HepG2 (cell line): ENCODE measurements around the gene NDOR1. TPM values are rescaled to one million over a fixed set of nuclear protein-coding genes. Genes with fewer than 3 reads are reported as not detected.
A peak's percentile ranks its signal among the peaks of the same experiment; 100 is the strongest.

ENCODE experiments used
- ATAC-seq: fragments of 200-7000 bp; cut with Tn5 transposase; 3 replicates; pipeline ENCODE4 v1.9.1; 2020; ENCODE audit warnings: mild to moderate bottlenecking, moderate library complexity
- BruUV-seq: library from RNA; stranded (reverse); fragments of 400-500 nt; replicated peaks from 2 replicates; lab custom pipeline; 2021; lab: Mats Ljungman, UMichigan
- CTCF ChIA-PET: fragments of 300-600 bp; formaldehyde crosslinking; extraction: SDS; loops from one replicate; lab custom pipeline; 2021; ENCODE audit warnings: low total read pairs, inconsistent platforms, low intra/inter-chr PET ratio; lab: Yijun Ruan, JAX
- POLR2A ChIA-PET: fragments of 350-600 bp; sonication (Branson Sonifier 250); formaldehyde crosslinking; loops from one replicate; lab custom pipeline; 2020; ENCODE audit warnings: antibody characterized with exemption, inconsistent platforms; lab: Yijun Ruan, JAX
- DNase-seq: peaks from one replicate; pipeline ENCODE4 v3.0.0-alpha.2; 2015; ENCODE audit warnings: low spot score
- FAIRE-seq: peaks from 3 replicates; lab custom pipeline; 2011; peaks lifted over from hg19 to GRCh38; lab: Jason Lieb, UNC
- H2AFZ ChIP-seq: one replicate; pipeline ENCODE4 v1.6.1; 2011; ENCODE audit warnings: low read length, inconsistent platforms
- H3K27ac ChIP-seq: fragments of 300-600 bp; 3 replicates; pipeline ENCODE4 v1.8.0; 2011; ENCODE audit warnings: mixed run types, mild to moderate bottlenecking, mixed read lengths, low read length, inconsistent platforms; ENCODE audit not compliant: insufficient read depth; ENCODE audit errors: extremely low read length
- H3K27me3 ChIP-seq, 2 experiments: fragments of 200-600 bp in 1 of 2; 2 replicates in 1 of 2; 3 replicates in 1 of 2; pipeline versions ENCODE4 v1.6.0 to v1.8.0; 2011; ENCODE audit warnings: low read length in 2 of 2, mild to moderate bottlenecking in 2 of 2, moderate library complexity in 2 of 2, inconsistent platforms in 1 of 2; ENCODE audit not compliant: insufficient read depth in 2 of 2, control insufficient read depth in 1 of 2
- H3K36me3 ChIP-seq, 2 experiments: fragments of 200-600 bp in 1 of 2; replicated peaks in 1 of 2; 2 replicates in 1 of 2; 3 replicates in 1 of 2; pipeline versions ENCODE4 v1.5.1 to v1.8.0; 2011; ENCODE audit warnings: low read length in 2 of 2, inconsistent platforms in 1 of 2; ENCODE audit not compliant: insufficient read depth in 2 of 2, control insufficient read depth in 1 of 2
- H3K4me1 ChIP-seq: 2 replicates; pipeline ENCODE4 v1.5.1; 2012; ENCODE audit warnings: low read length, inconsistent platforms; ENCODE audit not compliant: insufficient read depth
- H3K4me2 ChIP-seq: 2 replicates; pipeline ENCODE4 v1.6.0; 2011; ENCODE audit warnings: low read depth, low read length, inconsistent platforms
- H3K4me3 ChIP-seq, 3 experiments: fragments of 200-600 bp in 1 of 3; sonication (generic), shearing (Covaris generic) in 1 of 3; replicated peaks in 1 of 3; 2 replicates each; pipeline ENCODE4 v1.5.1; 2011 to 2016; ENCODE audit warnings: low read length in 3 of 3, inconsistent platforms in 2 of 3, low read depth in 2 of 3, mild to moderate bottlenecking in 2 of 3, control low read depth in 1 of 3, mixed read lengths in 1 of 3; ENCODE audit not compliant: insufficient read depth in 1 of 3
- H3K79me2 ChIP-seq: one replicate; pipeline ENCODE4 v1.6.1; 2011; ENCODE audit warnings: low read length, inconsistent platforms; ENCODE audit not compliant: insufficient read depth
- H3K9ac ChIP-seq: 2 replicates; pipeline ENCODE4 v1.6.0; 2011; ENCODE audit warnings: mild to moderate bottlenecking, low read depth, low read length, inconsistent platforms; ENCODE audit not compliant: insufficient read depth
- H3K9me3 ChIP-seq: 2 replicates; pipeline ENCODE4 v1.5.1; 2012; ENCODE audit warnings: mild to moderate bottlenecking, low read length
- H4K20me1 ChIP-seq: 2 replicates; pipeline ENCODE4 v1.6.0; 2011; ENCODE audit warnings: inconsistent platforms, mild to moderate bottlenecking, low read length, moderate library complexity; ENCODE audit not compliant: insufficient read depth
- AHR ChIP-seq: IDR thresholded peaks from 2 replicates; pipeline ENCODE4 v1.6.1; 2018; ENCODE audit warnings: missing genetic modification reagents, missing compliant biosample characterization
- ATF2 ChIP-seq: sonication (generic); formaldehyde crosslinking; IDR thresholded peaks from 2 replicates; pipeline ENCODE4 v1.4.0; 2020; ENCODE audit warnings: missing genetic modification reagents
- CAMTA2 ChIP-seq: sonication (generic); formaldehyde crosslinking; IDR thresholded peaks from 2 replicates; pipeline ENCODE4 v1.4.0; 2020; ENCODE audit warnings: mild to moderate bottlenecking, missing genetic modification reagents, borderline replicate concordance
- HOXA7 ChIP-seq: sonication (generic); formaldehyde crosslinking; IDR thresholded peaks from 2 replicates; pipeline ENCODE4 v1.8.1; 2022; ENCODE audit warnings: mild to moderate bottlenecking, missing genetic modification reagents, moderate library complexity
- KDM5A ChIP-seq: fragments of 200-600 bp; sonication (generic); IDR thresholded peaks from 2 replicates; pipeline ENCODE4 v1.7.0; 2018; ENCODE audit warnings: antibody characterized with exemption, mild to moderate bottlenecking, low read length, borderline replicate concordance
- KMT2B ChIP-seq: IDR thresholded peaks from 2 replicates; pipeline ENCODE4 v1.6.1; 2016; ENCODE audit warnings: missing genetic modification reagents, missing compliant biosample characterization
- PAWR ChIP-seq: sonication (generic); formaldehyde crosslinking; IDR thresholded peaks from 2 replicates; pipeline ENCODE4 v1.4.0; 2020; ENCODE audit warnings: missing genetic modification reagents, mild to moderate bottlenecking, borderline replicate concordance
- PHF20 ChIP-seq: sonication (generic); formaldehyde crosslinking; IDR thresholded peaks from 2 replicates; pipeline ENCODE4 v1.5.0; 2020; ENCODE audit warnings: mild to moderate bottlenecking, missing genetic modification reagents
- SRY ChIP-seq: sonication (generic); formaldehyde crosslinking; IDR thresholded peaks from 2 replicates; pipeline ENCODE4 v1.8.0; 2022; ENCODE audit warnings: mild to moderate bottlenecking, missing genetic modification reagents
- THAP7 ChIP-seq: sonication (generic); formaldehyde crosslinking; IDR thresholded peaks from 2 replicates; pipeline ENCODE4 v1.8.1; 2023; ENCODE audit warnings: mild to moderate bottlenecking, missing genetic modification reagents
- THAP8 ChIP-seq: sonication (generic); formaldehyde crosslinking; IDR thresholded peaks from 2 replicates; pipeline ENCODE4 v1.5.1; 2020; ENCODE audit warnings: missing genetic modification reagents, mild to moderate bottlenecking, borderline replicate concordance
- TOE1 ChIP-seq: sonication (generic); formaldehyde crosslinking; IDR thresholded peaks from 2 replicates; pipeline ENCODE4 v1.4.0; 2020; ENCODE audit warnings: mild to moderate bottlenecking, missing genetic modification reagents
- ZBTB8A ChIP-seq: sonication (generic); formaldehyde crosslinking; IDR thresholded peaks from 2 replicates; pipeline ENCODE4 v1.4.0; 2020; ENCODE audit warnings: mild to moderate bottlenecking, low read depth, missing genetic modification reagents, borderline replicate concordance
- ZC3H13 ChIP-seq: sonication (generic); formaldehyde crosslinking; IDR thresholded peaks from 2 replicates; pipeline ENCODE4 v1.8.1; 2023; ENCODE audit warnings: mild to moderate bottlenecking, missing genetic modification reagents, moderate library complexity
- ZNF20 ChIP-seq: sonication (generic); formaldehyde crosslinking; IDR thresholded peaks from 2 replicates; pipeline ENCODE4 v1.4.0; 2020; ENCODE audit warnings: mild to moderate bottlenecking, moderate library complexity, missing genetic modification reagents
- ZNF513 ChIP-seq: sonication (generic); formaldehyde crosslinking; conservative IDR thresholded peaks from 2 replicates; pipeline ENCODE4 v1.5.0; 2020; ENCODE audit warnings: missing genetic modification reagents
- ZNF572 ChIP-seq: sonication (generic); formaldehyde crosslinking; IDR thresholded peaks from 2 replicates; pipeline ENCODE4 v1.5.1; 2020; ENCODE audit warnings: mild to moderate bottlenecking, missing genetic modification reagents
- ZNF782 ChIP-seq: sonication (generic); formaldehyde crosslinking; IDR thresholded peaks from 2 replicates; pipeline ENCODE4 v1.4.0; 2020; ENCODE audit warnings: missing genetic modification reagents, mild to moderate bottlenecking, borderline replicate concordance
- ZNF891 ChIP-seq: sonication (generic); formaldehyde crosslinking; IDR thresholded peaks from 2 replicates; pipeline ENCODE4 v1.5.0; 2020; ENCODE audit warnings: mild to moderate bottlenecking, missing genetic modification reagents
- ZSCAN25 ChIP-seq: sonication (generic); formaldehyde crosslinking; IDR thresholded peaks from 2 replicates; pipeline ENCODE4 v1.8.0; 2022; ENCODE audit warnings: mild to moderate bottlenecking, missing genetic modification reagents
- WGBS: methylation state at CpG from one replicate; pipeline ENCODE4 v1.1.6; 2017; ENCODE audit warnings: low lambda C conversion rate; 5-methylcytosine and 5-hydroxymethylcytosine counted together
- in situ Hi-C: cut with HindIII; loops from 2 replicates; pipeline ENCODE4 v1.10.0; 2017; ENCODE audit warnings: low pct_unique_long_range_greater_than_20kb; ENCODE audit not compliant: extremely low pct_ligation_motif_present
- intact Hi-C: fragments of 100-400 bp; cut with micrococcal nuclease; formaldehyde crosslinking; loops from one replicate; pipeline ENCODE4 v1.10.0; 2022; ENCODE audit not compliant: unreplicated experiment
- polyA plus RNA-seq, 8 experiments: library from polyadenylated mRNA; depleted of rRNA in 3 of 8; stranded (reverse) in 7 of 8; unstranded in 1 of 8; fragments of >200 nt; fragmentation: Illumina TruSeq in 4 of 8; extraction: Trizol in 4 of 8; gene quantifications; 2 replicates each; pipeline versions ENCODE4 v1.2.1 to v1.2.3, GENCODE V29; 2011 to 2016; ENCODE audit warnings: low read depth in 4 of 8, missing spikeins in 1 of 8, mixed read lengths in 1 of 8; ENCODE audit not compliant: insufficient read depth in 1 of 8
- total RNA-seq, 5 experiments: library from RNA; depleted of rRNA; stranded (reverse); fragments of >200 nt; fragmentation: Illumina TruSeq; extraction: Trizol; gene quantifications; 2 replicates each; pipeline ENCODE4 v1.2.3, GENCODE V29; 2016; ENCODE audit warnings: low read depth in 1 of 5

Gene NDOR1
- total and polyA plus RNA-seq, 2 of the 13 experiments (the other 11 are each of a cell fraction or from before 2014, with no cell fraction given): 3.6 to 8.7 TPM

- no TSS peak for BruUV-seq
- Histone ChIP-seq H3K9ac (peak overlapping the region; percentile 72), H4K20me1 (no peaks in the 10 kb centered on the region), H3K9me3 (no peaks in the 10 kb centered on the region), H3K79me2 (peaks cover 15% of the 10 kb centered on the region), H2AFZ (no peak overlapping the region), H3K27me3 (no peaks in the 10 kb centered on the region), H3K27ac (peak overlapping the region; percentile 68), H3K4me2 (peak overlapping the region; percentile 85), H3K36me3 (no peaks in the 10 kb centered on the region), H3K4me1 (peaks cover 66% of the 10 kb centered on the region), H3K4me3 (peak overlapping the region; percentile 67 to 81 (median 72))
- CTCF ChIA-PET: interaction anchor here (1.0 to 2.6 kb wide), 3 partner anchors 46 to 72 kb away, joined by 3 to 19 read pairs (median 3); partner anchors contain the start of genes ANAPC2 and SSNA1
- TF ChIP-seq ZBTB8A (CRISPR knock-in tag): 0 out of 2 replicates have a peak, but pooled peaks have one; percentile 19
- no peak for TF ChIP-seq ZNF572
- 0 out of 2 replicates have a peak, but pooled peaks have one; percentile 20 for TF ChIP-seq PAWR (CRISPR knock-in tag)
- TF ChIP-seq ATF2 (CRISPR knock-in tag): no peak
- TF ChIP-seq THAP7 (CRISPR knock-in tag): no peak
- peak; percentile 2; the same call in 1 of the 2 replicates for TF ChIP-seq KDM5A
- TF ChIP-seq ZSCAN25 (CRISPR knock-in tag): 0 out of 2 replicates have a peak, but pooled peaks have one; percentile 13
- TF ChIP-seq TOE1: no peak
- no peak for TF ChIP-seq THAP8 (CRISPR knock-in tag)
- no peak for TF ChIP-seq ZNF20 (CRISPR knock-in tag)
- 0 out of 2 replicates have a peak, but pooled peaks have one; percentile 12 for TF ChIP-seq KMT2B (CRISPR knock-in tag)
- peak; percentile 40; the same call in 1 of the 2 replicates for TF ChIP-seq ZC3H13 (CRISPR knock-in tag)
- 0 out of 2 replicates have a peak, but pooled peaks have one; percentile 10 for TF ChIP-seq ZNF782 (CRISPR knock-in tag)
- 0 out of 2 replicates have a peak, but pooled peaks have one; percentile 17 for TF ChIP-seq PHF20 (CRISPR knock-in tag)
- no peak for TF ChIP-seq AHR (CRISPR knock-in tag)
- TF ChIP-seq ZNF513 (CRISPR knock-in tag): no peak
- TF ChIP-seq ZNF891 (CRISPR knock-in tag): 0 out of 2 replicates have a peak, but pooled peaks have one; percentile 3
- 0 out of 2 replicates have a peak, but pooled peaks have one; percentile 19 for TF ChIP-seq HOXA7 (CRISPR knock-in tag)
- no peak for TF ChIP-seq CAMTA2
- peak; percentile 15; the same call in 1 of the 2 replicates for TF ChIP-seq SRY
- POLR2A ChIA-PET: interaction anchor here (0.7 to 4.1 kb wide), 5 partner anchors 11 to 34 kb away, joined by 4 to 45 read pairs (median 15); partner anchors contain the start of genes CYSRT1, NELFB, RNF208 and TPRN
- in situ Hi-C loops: no loop called here
- no peak for FAIRE-seq
- WGBS: 4% methylated on average over 13 of the region's 18 CpGs
- intact Hi-C loops: no loop called here
- no peak for ATAC-seq
- DNase-seq: no peak
Measured at GRCh38 chr9:137234758-137235423, 29.4 kb downstream of the NDOR1 start.
